ENCODE measurements around the gene MTCL3.

The MTCL3 gene

GRCh38 chr6:127538750-127539264 is 19.7 kb upstream of the MTCL3 start:
- FAIRE-seq, result no peak
- DNase-seq (ENCODE audit: insufficient read length), result no peak
- no peak for TF ChIP-seq POLR2A (IDR thresholded peaks at IDR 0.05; ENCODE audit: low read depth, low read length)
- TF ChIP-seq TAF1 (IDR thresholded peaks at IDR 0.05; ENCODE audit: borderline replicate concordance, low read depth, low read length), result no peak
- no peak for TF ChIP-seq POLR2AphosphoS5 (IDR thresholded peaks at IDR 0.05; ENCODE audit: low read depth, low read length)

- TF ChIP-seq POLR2A (IDR thresholded peaks at IDR 0.05; ENCODE audit: low read depth, low read length), result no peak
- TF ChIP-seq TAF1 (IDR thresholded peaks at IDR 0.05; ENCODE audit: borderline replicate concordance, low read depth, low read length), result no peak
- TF ChIP-seq POLR2AphosphoS5 (IDR thresholded peaks at IDR 0.05; ENCODE audit: low read depth, low read length), result no peak
- no peak for FAIRE-seq
- no peak for DNase-seq (ENCODE audit: insufficient read length)
Observed at GRCh38 chr6:127533736-127534135, 14.6 kb upstream of the MTCL3 start.

GRCh38 chr6:127533011-127533410 is 13.9 kb upstream of the MTCL3 start:
- FAIRE-seq (no peak), DNase-seq (ENCODE audit: insufficient read length) (no peak)
- no peak for TF ChIP-seq TAF1 (IDR thresholded peaks at IDR 0.05; ENCODE audit: borderline replicate concordance, low read depth, low read length)
- no peak for TF ChIP-seq POLR2A (IDR thresholded peaks at IDR 0.05; ENCODE audit: low read depth, low read length)
- no peak for TF ChIP-seq POLR2AphosphoS5 (IDR thresholded peaks at IDR 0.05; ENCODE audit: low read depth, low read length)

GRCh38 chr6:127522714-127523113 is 3.6 kb upstream of the MTCL3 start:
- FAIRE-seq, result no peak
- TF ChIP-seq TAF1 (IDR thresholded peaks at IDR 0.05; ENCODE audit: borderline replicate concordance, low read depth, low read length) (no peak), POLR2A (IDR thresholded peaks at IDR 0.05; ENCODE audit: low read depth, low read length) (no peak), POLR2AphosphoS5 (IDR thresholded peaks at IDR 0.05; ENCODE audit: low read depth, low read length) (no peak)

GRCh38 chr6:127520066-127520465 is 931 bp upstream of the MTCL3 start:
- no peak for TF ChIP-seq POLR2A (IDR thresholded peaks at IDR 0.05; ENCODE audit: low read depth, low read length)
- no peak for TF ChIP-seq TAF1 (IDR thresholded peaks at IDR 0.05; ENCODE audit: borderline replicate concordance, low read depth, low read length)
- no peak for TF ChIP-seq POLR2AphosphoS5 (IDR thresholded peaks at IDR 0.05; ENCODE audit: low read depth, low read length)
- FAIRE-seq (no peak), DNase-seq (ENCODE audit: insufficient read length) (no peak)

More at GRCh38 chr6:127522714-127523113, 3.6 kb upstream of the MTCL3 start:
- DNase-seq (ENCODE audit: insufficient read length), result no peak

- FAIRE-seq, result no peak
- no peak for DNase-seq (ENCODE audit: insufficient read length)
- TF ChIP-seq TAF1 (IDR thresholded peaks at IDR 0.05; ENCODE audit: borderline replicate concordance, low read depth, low read length), result no peak
- TF ChIP-seq POLR2A (IDR thresholded peaks at IDR 0.05; ENCODE audit: low read depth, low read length), result no peak
- no peak for TF ChIP-seq POLR2AphosphoS5 (IDR thresholded peaks at IDR 0.05; ENCODE audit: low read depth, low read length)
Observed at GRCh38 chr6:127519469-127519785, 292 bp upstream of the MTCL3 start.

GRCh38 chr6:127518191-127518709 is 885 bp downstream of the MTCL3 start:
- FAIRE-seq (no peak), DNase-seq (ENCODE audit: insufficient read length) (no peak)
- TF ChIP-seq POLR2AphosphoS5 (IDR thresholded peaks at IDR 0.05; ENCODE audit: low read depth, low read length), result no peak
- no peak for TF ChIP-seq TAF1 (IDR thresholded peaks at IDR 0.05; ENCODE audit: borderline replicate concordance, low read depth, low read length)
- no peak for TF ChIP-seq POLR2A (IDR thresholded peaks at IDR 0.05; ENCODE audit: low read depth, low read length)

GRCh38 chr6:127517693-127518092 is 1.4 kb downstream of the MTCL3 start:
- TF ChIP-seq TAF1 (IDR thresholded peaks at IDR 0.05; ENCODE audit: borderline replicate concordance, low read depth, low read length), result no peak
- no peak for TF ChIP-seq POLR2AphosphoS5 (IDR thresholded peaks at IDR 0.05; ENCODE audit: low read depth, low read length)
- TF ChIP-seq POLR2A (IDR thresholded peaks at IDR 0.05; ENCODE audit: low read depth, low read length), result no peak
- no peak for DNase-seq (ENCODE audit: insufficient read length)

GRCh38 chr6:127516662-127517273 is 2.4 kb downstream of the MTCL3 start:
- FAIRE-seq (peak; percentile 83), DNase-seq (ENCODE audit: insufficient read length) (peak; percentile 30)
- TF ChIP-seq POLR2A (IDR thresholded peaks at IDR 0.05; ENCODE audit: low read depth, low read length) (no peak), POLR2AphosphoS5 (IDR thresholded peaks at IDR 0.05; ENCODE audit: low read depth, low read length) (no peak), TAF1 (IDR thresholded peaks at IDR 0.05; ENCODE audit: borderline replicate concordance, low read depth, low read length) (no peak)

More at GRCh38 chr6:127517693-127518092, 1.4 kb downstream of the MTCL3 start:
- FAIRE-seq, result no peak

- FAIRE-seq, result no peak
- DNase-seq (ENCODE audit: insufficient read length), result peak; percentile 67
- TF ChIP-seq TAF1 (IDR thresholded peaks at IDR 0.05; ENCODE audit: borderline replicate concordance, low read depth, low read length) (no peak), POLR2AphosphoS5 (IDR thresholded peaks at IDR 0.05; ENCODE audit: low read depth, low read length) (no peak), POLR2A (IDR thresholded peaks at IDR 0.05; ENCODE audit: low read depth, low read length) (no peak)
Observed at GRCh38 chr6:127515794-127516661, 3.1 kb downstream of the MTCL3 start.

GRCh38 chr6:127515234-127515793 is 3.8 kb downstream of the MTCL3 start:
- DNase-seq (ENCODE audit: insufficient read length), result peak; percentile 12
- no peak for FAIRE-seq
- TF ChIP-seq POLR2AphosphoS5 (IDR thresholded peaks at IDR 0.05; ENCODE audit: low read depth, low read length), result no peak
- TF ChIP-seq POLR2A (IDR thresholded peaks at IDR 0.05; ENCODE audit: low read depth, low read length), result no peak
- TF ChIP-seq TAF1 (IDR thresholded peaks at IDR 0.05; ENCODE audit: borderline replicate concordance, low read depth, low read length), result no peak
